ENCODE measurements around the gene EPOP.

The EPOP gene

DNA sequence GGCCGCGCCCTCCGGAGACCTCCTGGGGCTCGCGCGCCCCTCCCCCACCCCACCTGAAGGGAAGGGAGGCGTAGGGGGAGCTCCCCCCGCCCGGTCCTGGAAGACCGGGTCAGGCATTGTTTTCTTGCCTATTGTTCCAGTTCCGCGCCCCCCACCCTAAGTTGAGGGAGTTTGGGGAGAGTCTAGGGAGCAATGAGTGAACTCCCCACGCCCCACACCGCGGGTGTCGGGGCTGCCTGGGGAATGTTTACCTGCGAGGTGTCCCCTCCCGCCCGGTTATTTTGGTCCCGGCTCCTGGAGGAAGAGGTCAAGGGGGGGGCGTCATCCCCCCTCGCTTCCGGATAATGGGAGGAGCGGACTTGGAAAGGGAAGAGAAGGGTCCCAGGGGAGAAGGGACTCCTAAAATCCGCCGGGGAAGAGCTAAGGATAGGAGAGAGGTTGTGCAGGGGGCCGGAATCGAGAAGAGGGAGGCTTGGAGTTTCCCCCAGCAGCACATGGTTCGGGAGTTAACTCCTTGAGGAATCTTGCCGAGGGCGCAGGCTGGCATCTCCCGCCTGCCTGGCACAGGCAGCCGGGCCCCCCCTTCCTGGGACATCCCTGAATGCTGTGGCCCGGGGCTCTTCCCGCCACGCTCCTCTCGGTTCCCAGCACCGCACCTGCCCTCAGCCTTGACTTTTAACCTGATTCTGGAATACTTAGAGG, 31.2 kb upstream of the EPOP start:
- DNase-seq = peak; percentile 71

DNA sequence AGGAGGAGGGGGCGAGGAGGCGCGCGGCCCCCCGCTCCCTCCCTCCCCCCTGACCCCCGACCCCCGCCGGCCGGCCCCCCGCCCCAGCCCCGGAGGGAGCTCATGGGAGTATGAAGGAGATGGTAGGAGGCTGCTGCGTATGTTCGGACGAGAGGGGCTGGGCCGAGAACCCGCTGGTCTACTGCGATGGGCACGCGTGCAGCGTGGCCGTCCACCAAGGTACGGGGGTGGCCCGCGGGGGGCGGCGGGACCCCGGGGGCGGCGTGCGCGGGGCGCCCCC, 30.7 kb upstream of the EPOP start:
- no peak for DNase-seq

DNA sequence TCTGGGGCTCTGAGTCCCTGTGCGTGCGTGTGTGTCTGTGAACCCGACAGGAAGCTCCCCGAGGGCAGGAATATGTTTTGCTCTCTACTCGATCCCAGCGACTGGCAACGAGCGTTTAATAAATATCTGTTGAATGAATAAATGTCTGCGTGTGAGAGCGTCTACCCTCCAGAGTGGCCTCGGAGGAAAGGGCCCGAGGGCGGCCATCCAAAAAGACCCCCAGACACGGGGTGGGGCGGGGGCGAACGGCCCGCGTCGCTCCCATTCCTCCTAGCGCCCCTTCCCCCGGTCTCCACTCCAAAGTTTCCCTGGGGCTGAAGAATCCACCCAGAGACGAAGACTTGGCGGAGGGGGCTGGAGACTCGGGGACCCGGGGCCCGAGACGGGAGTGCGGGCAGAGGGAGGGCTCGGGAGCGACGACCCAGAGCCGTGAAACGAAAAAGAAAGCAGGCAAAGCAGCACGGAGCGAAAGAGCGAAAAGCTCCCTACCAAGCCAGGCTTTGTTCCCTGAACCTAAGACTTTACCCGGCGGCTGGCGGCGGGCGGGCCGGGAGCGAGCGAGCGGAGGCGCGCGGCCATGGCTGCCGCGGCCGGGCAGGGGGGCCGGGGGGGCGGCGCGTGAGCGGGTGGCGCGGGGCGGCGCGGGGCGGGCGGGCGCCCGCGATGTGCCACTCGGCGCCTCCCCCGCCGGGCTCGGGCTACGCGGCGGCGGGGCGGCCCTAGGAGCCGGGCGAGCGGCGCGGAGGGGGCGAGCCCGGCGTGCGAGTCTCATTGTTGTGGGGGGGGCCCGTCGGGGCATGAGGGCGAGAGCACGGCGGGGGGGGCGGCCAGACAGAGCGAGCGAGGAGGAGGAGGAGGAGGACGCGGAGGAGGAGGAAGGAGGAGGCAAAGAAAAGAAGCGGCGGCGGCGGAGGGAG, 30.1 kb upstream of the EPOP start, which contains the start of gene MLLT6:
Gene MLLT6, plus strand, starts transcription at position 668 of the 917 bp plus-strand sequence. CDS start 360 bp downstream, outside the sequence.
- DNase-seq = peak; percentile 93

DNA sequence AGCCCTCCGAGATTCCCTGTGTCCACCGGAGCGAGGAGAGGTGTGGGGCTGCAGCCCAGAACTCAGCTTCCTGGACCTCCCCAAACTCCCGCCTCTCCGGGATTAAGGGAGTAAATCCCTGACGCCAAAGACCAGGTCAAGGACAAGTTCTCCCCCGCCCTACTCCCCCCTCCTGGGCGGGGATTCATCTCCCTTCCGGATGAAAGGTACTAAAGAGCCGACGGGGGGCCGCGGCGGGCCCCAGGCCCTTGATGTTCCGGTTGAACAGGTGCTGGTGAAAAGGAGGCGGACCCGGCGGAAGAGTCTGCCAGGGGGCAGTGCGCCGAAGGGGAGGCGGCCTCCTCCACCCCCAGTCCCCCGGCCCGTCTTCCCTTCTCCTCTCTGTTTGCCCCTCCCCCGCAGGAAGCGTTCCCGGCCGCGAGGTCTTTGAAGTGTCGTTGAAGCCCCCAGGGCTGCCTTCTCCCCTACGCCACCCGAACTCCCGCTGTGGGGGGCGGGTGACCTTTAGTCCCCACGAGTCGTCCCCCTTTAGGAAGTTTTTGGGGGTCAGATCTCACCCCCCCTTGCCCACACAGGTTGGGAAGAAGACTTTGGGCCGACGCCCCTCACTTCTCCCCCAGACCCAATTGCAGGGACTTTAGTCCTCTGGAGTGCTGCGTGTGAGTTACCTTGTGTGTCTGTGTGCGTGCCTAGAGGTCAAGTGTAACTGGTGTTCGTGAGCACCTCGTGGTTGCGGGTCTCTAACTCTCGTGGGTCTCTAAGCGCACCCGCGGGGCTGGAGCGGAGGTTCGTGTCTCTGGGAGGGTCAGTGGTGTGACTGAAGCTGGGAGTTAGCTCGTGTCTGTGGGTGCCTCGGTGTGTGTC, 29.2 kb upstream of the EPOP start:
- peak; percentile 83 for DNase-seq

DNA sequence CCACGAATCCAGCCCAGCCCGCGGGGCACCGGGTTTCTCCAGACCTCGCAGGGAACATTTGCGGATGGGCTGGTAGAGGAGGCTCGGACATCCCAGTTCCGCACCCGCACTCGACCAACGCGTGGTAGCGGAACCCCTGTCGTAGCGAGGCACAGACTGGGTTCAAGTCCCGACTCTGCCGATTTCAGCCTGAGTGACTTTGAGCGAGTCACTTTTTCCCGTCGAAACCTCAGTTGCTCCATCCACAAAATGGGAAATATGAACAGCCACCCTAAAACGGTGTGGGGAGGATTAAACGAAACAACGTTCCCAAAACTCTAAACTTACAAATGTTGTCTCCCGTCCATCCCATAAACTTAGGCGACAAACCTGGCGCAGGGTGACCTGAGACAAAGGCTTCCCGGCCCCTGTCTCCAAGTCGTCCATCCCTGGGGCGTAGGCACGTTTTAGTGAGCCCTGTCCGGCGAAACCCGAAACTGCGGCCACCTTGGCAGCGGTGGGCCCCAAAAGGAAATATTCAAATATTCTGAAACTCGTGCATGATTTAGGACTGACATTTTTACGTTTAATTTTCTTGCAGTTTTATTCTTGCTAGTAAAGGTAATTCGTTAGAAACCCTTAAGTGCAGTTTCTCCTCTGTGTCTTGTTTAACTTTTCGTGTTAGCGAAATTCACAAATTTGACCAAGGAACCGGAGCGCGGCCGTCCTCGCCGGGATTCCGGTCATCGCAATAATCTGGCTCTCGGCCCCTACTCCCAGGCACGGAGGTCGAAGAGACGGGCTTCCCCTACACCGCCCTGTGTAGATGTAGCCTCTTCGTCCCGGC, 28.4 kb upstream of the EPOP start:
- no peak for DNase-seq

DNA sequence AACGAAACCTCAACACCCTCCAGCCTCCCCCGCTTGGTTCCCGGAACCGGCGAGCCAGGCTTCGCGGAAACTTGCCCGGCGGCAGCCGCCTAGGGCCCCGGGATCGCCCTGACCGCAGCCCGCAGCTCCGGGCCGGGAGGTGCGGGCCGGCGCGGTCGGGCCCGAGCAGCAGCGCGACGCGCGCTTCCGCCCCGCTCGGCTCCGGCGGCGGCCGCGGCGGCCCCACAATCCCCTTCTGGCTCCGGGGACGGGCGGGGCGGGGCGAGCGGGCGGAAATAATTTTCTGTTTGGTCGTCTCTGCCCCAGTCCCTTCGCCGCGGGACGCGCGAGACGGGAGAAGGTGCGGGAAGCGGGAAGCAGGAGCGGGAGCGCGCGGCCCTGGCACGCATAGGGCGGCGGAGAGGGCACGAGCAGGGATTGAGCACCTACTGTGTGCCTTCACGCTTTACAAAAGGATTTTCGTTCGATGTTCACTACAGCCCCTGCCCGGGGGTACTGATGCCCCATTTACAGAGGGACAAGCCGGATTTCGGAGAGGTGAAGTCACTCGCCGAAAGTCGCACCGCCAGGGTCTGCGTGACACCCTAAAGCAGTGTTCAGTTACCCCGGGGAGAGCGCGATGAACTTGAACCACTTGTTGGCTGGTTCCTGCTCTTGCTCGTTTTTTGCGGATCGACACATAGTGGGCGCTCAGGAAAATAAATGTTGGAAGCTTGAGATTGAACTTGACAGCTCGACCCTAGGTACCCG, 27.6 kb upstream of the EPOP start:
- DNase-seq = peak; percentile 93

DNA sequence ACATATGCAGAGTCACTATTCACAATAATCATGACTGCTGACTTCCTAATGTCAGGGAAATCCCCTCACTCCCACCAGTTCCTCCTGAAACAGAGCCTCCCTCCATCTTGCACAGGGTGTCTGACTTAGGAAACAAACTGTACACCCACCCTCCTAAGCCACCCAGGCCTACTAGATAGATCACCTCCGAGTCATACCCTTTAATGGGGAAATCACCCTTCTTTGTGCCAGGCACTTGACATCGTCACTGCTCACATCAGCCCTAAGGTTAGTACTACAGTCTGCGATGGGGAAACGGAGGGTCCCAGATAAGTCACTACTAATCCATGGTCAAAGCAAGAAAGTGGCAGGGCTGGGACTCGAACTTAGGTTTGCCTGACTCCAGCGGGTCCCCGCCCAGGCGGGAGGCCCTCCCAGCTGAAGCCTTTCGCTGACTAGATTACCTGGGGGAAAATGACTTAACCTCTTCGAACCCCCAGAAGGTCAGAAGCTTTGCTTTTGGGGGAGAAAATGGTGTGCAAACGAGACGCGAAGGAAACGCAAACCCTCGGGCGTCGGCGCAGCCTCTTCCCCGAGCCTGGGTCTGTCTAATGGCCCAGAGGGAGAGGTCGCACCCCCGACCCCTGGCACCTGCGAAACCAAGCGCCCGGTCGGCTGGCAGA, 26.9 kb upstream of the EPOP start:
- DNase-seq = no peak

DNA sequence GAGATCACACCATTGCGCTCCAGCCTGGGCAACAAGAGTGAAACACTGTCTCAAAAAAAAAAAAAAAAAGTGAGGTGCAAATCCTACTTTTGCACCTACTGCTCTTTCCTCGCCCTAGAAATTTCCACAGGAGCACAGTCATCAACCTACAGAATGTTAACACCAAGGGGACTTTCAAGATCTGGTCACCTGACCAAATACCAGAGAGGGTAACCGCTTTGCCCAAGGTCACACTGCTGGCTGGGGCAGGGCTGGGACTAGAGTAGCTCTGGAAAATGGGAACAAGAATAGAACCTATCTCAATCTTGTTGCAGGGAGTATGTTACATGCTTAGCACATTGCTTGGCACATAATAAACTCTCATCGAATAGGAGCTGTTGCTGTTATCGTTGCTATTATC, 24.0 kb upstream of the EPOP start:
- DNase-seq = no peak

DNA sequence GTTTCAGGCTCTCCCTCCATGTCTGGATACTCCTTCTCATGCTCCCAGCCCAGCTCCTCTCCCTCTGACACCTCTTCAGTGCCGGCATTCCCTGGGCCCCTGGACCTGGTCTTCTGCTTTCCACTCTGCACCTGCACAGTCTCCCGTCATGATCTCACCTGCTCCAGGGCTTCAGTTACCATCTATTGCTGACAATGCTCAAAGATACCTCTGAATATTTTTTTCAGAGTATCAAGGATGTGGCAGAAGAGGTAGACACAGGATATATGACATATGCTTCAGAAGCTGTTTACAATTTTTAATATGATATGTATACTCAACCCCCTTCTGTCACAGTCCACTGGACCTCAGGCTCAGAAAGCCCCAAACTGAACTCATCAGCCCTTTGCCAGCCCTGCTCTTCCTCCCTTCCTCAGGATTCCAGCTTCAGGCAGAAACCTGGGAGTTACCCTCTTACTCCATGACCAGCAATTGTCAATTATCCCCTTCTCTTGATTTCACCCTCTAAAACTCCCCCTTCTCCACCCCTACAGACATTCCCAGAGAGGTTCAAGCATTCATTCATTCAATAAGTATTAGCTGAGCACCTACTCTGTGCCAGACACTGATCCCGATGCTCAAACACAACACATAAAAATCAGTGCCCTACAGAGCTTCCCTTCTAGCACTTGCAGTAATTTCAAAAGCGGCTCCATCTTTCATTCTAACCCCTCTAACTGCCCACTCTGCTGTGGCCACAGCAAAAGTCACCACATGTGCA, 22.5 kb upstream of the EPOP start:
- DNase-seq = no peak

DNA sequence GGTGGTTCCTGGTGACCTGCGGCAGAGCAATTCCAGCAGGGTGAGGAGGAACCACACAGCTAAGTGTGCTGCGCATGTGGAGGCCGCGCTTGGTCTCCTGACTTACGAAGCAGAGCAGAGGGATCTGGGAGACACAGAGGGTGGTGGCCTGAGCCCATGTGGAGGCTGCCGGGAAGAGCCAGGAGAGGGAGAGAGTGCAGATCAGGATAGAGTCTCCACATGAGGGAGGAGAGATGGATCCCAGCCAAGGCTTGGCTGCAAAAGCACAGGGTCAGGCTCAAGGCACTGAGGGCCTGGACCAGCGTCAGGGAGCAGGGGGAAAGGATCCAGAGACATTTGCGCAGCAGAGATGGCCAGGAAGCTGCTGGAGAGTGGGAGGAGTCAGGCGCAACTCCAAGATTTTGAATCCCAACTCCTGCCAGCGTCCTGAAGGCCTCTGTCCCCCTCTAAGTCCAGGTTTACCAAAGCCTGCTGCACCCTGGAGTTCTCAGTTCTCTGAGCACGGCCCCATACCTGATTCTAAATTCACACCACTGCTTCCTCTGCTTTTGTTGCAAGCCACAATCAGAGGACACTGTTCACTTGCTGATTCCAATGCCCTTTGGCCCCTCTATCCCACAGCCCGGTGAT, 19.1 kb upstream of the EPOP start:
- DNase-seq = no peak

DNA sequence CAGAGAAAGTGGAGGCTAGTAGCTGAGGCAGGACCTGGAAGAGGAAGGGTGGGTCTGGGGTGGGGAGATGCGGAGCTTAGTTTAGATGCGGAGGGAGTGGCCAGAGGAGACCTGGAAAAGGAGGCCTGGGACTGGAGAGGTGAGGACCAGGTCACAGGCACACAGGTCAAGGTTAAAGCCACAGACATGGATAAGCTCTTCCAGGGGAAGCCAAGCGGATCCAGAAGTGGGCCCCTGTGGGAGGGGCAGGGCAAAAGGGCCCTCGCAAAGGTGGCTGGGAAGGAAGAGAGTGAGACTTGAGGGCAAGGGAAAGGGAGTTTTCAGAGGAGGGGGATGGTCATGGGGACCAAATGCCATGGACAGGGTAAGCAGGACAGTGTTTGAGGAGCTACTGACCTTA, 16.4 kb upstream of the EPOP start:
- no peak for DNase-seq

DNA sequence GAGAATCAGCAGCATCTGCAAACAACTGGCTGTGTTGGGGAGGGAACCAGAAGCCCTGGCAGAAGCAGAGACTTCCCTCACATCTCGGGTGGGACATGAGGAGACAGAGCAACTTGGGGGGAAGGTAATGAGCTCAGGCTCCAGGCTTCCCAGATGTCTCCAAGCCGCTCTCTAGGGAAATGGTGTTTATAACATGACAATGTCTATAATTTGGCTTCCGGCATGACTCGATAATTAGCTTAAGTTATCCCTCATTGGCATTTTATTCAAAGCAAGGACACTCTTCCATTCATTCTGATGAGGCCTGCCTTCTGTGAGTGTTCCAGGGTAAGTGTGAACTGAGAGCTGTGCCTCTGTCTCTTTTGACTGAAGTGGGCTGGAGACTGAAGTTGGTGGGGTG, 15.6 kb upstream of the EPOP start:
- DNase-seq = no peak

DNA sequence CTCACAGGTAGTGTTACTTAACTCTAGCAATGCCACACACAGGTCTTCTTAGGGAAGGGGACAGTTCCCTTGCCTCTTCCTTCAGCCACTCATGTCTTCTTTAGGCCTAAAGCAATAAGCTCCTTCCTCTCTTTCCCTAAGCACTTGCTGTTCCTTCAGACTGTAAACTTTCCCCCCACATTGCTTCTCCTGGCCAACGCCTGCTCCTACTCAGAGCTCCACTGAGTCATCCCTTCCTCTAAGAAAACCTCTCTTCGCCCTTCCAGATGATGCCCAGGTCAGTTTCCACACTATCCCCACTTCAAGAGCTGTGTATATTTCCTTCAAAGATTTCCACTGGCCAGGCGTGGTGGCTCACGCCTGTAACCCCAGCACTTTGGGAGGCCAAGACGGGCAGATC, 12.5 kb upstream of the EPOP start:
- no peak for DNase-seq

DNA sequence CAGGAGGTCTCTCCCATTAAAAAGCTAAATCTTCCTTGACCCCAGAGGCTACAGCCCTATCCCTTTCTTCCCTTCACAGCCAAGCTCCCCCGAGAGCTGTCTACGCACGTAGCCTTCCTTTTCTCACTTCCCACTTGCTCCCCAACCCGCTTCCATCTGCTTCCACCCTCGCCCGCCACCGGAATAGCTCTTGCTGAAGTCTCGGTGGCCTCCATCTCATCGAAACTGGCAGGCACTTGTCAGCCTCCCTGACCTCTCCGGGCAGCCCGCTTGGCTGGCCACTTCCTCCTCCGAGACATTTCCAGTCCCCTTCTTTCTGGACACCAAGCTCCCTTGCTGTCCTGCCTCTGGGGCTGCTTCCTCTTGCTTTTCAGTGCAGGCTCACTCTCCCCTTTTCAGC, 10.7 kb upstream of the EPOP start:
- no peak for DNase-seq

DNA sequence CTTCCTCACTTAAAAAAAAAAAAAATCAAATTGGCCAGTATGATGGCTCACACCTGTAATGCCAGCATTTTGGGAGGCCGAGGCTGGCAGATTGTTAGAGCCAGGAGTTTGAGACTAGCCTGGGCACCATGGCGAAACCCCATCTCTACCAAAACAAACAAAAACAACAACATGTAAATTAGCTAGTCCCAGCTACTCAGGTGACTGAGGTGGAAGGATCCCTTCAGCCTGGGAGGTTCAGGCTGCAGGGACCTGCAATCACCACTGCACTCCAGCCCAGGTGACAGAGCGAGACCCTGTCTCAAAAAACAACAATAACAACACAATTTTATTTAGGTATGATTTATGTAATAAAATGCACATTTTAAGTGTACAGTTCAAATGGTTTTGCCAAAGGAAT, 6.3 kb upstream of the EPOP start:
- no peak for DNase-seq

DNA sequence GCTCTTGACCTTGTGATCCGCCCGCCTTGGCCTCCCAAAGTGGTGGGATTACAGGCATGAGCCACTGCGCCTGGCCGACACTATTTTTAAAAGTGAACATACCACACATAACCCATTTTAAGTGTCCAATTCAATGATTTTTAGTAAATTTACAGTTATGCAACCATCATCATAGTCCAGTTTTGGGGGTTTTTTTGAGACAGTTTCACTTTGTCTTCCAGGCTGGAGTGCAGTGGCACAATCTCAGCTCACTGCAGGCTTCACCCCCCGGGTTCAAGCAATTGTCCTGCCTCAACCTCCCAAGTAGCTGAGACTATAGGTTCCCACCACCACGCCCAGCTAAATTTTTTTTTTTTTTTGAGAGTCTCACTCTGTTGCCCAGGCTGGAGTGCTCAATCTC, 3.1 kb upstream of the EPOP start:
- no peak for DNase-seq

DNA sequence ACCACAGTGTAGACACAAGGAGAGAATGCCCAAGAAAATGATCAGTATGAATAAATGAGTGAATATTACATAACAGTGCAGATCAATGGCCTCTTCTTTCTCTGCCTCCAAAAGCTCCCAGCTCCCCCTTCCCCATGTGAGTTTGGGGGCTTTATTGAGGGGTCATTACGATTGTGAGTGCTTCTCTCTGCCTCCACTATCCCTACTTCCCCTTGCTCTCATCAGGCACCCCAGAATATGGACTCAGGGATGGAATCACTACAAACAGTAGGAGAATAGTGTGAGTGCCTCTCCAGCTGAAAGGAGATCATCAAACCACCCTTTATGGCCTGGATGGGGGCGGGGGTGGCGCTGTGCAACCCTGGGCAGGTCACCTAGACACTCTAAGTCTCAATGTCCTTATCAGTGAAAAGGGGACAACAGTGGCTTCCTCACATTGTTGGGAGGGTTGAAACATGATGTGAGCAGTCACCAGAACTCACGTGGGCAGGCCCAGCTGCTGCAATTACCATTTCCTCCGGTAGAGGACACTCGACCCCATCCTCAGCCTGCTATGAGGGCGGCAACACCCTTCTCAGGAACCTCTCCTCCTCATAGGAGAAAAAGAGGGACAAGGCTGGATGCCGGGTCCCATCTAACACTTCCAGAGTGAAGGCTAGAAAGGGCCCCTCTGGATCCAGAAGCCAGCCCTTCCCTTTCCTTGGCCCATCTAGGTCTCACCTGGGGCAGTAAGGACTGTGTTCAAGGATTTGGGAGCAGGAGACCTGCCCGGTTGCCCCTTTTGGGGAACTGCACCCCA, 2.1 kb upstream of the EPOP start:
- peak; percentile 95 for DNase-seq

DNA sequence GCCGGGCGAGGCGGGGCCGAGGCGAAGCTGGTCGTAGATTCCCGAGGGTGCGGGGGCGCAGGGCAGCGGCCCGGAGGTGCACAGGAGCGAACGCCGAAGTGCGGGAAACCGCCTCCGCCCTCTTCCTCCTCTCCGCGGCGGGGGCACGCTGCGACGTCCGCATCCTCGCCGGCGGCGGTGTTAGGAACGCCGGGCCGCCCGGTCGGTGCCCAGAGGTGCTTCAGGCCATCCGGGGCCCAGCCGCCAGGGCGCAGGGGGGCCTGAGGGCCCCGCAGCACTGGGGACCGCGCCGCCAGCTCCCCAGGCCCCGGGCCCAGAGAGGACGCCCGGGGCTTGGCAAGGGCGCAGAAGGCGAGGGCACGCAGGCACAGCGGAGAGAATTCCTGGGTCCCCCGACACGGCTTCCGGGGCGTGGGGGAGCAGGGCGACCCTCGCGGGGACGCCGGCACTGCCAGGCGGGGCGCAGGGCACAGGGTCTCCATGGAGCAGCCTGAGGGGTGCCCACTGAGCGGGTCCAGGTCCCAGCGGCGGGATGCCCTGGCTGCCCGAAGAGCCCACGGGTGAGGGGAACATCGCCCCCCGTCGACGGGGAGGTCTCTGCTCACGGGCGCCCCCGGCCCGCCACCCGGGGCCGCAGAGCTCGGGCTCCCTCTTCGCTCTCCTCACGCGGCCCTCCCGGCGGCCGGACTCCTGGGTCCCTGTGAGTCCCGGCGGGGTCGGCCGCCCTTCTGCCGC, 576 bp downstream of the EPOP start:
- peak; percentile 71 for DNase-seq

DNA sequence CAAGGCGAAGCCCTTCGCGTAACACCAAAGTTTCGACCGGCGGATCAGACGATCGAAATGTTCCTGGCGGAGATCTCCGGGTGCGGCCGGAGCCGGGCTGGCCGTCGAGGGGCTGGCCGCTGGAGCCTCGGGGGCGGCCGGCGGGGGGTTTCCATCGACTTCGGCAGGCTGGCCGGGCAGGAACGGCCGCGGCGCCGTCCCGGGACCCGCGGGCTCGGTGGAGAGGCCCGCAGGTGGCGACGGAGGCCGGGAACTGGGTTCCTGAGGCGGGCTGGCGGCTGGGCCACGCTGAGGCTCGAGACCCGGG, 1.1 kb downstream of the EPOP start:
- DNase-seq = peak; percentile 61
